ENCODE measurements around the gene HDAC4.

HDAC4 gene

DNA sequence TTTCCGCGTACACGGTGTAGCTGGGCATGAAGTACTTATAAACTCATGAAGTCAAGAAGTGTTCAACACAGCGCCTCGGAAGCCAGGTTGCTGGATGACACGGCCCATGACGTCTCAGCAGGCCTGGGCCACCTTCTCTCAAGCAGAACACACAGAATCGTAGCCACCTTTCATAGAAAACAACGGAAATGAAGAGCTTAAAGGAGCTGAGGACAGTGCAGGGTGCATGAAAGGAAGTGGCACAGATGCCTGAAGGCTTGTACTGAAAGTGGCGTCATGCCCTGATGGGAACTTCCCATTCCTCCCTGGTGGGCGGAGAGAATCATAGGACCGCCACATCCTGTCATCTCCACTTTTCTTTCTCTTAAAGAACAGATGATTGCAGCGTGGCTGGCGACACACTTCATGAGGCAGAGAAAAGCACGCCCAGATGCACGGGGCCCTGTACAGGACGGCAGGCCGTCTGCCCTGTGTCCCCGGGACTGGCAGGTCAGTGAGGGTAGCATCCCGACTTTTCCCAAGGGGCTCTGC is 31.1 kb downstream of the HDAC4 start:
- TF ChIP-seq RAD21 (IDR thresholded peaks at IDR 0.05; ENCODE audit: low read depth) (no peak), EP300 (IDR thresholded peaks at IDR 0.05; ENCODE audit: borderline replicate concordance) (no peak), CEBPB (IDR thresholded peaks at IDR 0.05) (no peak), CREB1 (IDR thresholded peaks at IDR 0.05; ENCODE audit: low read depth) (no peak), FOXM1 (IDR thresholded peaks at IDR 0.05; ENCODE audit: borderline replicate concordance, low read depth) (no peak), TCF12 (IDR thresholded peaks at IDR 0.05; ENCODE audit: low read depth) (no peak), NFIC (IDR thresholded peaks at IDR 0.05) (no peak), ZBTB7A (IDR thresholded peaks at IDR 0.05; ENCODE audit: low read depth) (no peak), YY1 (IDR thresholded peaks at IDR 0.05; ENCODE audit: low read depth) (no peak), TAF1 (IDR thresholded peaks at IDR 0.05; ENCODE audit: low read depth) (no peak), TEAD4 (IDR thresholded peaks at IDR 0.05) (no peak), EGR1 (IDR thresholded peaks at IDR 0.05) (no peak)
- TF ChIP-seq, protein P1, sequence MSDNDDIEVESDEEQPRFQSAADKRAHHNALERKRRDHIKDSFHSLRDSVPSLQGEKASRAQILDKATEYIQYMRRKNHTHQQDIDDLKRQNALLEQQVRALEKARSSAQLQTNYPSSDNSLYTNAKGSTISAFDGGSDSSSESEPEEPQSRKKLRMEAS (IDR thresholded peaks at IDR 0.05) = no peak
- TF ChIP-seq, protein P2, sequence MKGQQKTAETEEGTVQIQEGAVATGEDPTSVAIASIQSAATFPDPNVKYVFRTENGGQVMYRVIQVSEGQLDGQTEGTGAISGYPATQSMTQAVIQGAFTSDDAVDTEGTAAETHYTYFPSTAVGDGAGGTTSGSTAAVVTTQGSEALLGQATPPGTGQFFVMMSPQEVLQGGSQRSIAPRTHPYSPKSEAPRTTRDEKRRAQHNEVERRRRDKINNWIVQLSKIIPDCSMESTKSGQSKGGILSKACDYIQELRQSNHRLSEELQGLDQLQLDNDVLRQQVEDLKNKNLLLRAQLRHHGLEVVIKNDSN (IDR thresholded peaks at IDR 0.05) = no peak
- TF ChIP-seq, protein P3, sequence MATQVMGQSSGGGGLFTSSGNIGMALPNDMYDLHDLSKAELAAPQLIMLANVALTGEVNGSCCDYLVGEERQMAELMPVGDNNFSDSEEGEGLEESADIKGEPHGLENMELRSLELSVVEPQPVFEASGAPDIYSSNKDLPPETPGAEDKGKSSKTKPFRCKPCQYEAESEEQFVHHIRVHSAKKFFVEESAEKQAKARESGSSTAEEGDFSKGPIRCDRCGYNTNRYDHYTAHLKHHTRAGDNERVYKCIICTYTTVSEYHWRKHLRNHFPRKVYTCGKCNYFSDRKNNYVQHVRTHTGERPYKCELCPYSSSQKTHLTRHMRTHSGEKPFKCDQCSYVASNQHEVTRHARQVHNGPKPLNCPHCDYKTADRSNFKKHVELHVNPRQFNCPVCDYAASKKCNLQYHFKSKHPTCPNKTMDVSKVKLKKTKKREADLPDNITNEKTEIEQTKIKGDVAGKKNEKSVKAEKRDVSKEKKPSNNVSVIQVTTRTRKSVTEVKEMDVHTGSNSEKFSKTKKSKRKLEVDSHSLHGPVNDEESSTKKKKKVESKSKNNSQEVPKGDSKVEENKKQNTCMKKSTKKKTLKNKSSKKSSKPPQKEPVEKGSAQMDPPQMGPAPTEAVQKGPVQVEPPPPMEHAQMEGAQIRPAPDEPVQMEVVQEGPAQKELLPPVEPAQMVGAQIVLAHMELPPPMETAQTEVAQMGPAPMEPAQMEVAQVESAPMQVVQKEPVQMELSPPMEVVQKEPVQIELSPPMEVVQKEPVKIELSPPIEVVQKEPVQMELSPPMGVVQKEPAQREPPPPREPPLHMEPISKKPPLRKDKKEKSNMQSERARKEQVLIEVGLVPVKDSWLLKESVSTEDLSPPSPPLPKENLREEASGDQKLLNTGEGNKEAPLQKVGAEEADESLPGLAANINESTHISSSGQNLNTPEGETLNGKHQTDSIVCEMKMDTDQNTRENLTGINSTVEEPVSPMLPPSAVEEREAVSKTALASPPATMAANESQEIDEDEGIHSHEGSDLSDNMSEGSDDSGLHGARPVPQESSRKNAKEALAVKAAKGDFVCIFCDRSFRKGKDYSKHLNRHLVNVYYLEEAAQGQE (IDR thresholded peaks at IDR 0.05; ENCODE audit: low read depth) = no peak

DNA sequence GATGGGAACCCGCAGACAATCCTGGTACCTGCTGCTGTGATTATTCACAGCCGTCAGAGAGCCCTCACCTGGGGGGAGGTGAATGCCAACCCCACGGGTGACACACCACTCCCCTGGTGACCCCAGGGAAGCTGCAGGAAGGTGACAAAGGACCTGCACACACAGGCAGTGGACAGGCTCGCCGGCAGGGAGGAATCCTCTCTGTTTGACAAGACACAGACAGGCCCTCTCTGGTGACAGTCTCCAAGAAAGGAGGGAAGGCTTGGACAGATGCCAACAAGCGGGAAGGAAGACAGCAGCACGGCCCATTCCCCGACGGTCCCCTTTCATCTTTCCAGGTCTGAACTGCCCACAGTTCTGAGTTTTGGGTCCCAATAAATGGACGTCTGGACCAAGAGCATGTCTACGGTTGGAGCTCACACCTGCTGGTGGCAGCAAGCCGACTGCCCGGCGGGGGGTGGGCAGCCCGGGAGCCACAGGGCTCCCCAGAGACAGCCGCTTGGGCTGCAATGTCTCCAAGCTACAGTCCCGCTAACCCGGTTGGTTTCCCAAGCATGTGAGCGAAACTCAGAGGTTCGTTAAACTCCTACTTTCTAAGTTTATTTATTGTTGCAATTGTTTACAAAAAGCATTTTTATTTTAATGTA is 31.8 kb downstream of the HDAC4 start:
- no peak for TF ChIP-seq NFIC (IDR thresholded peaks at IDR 0.05)
- TF ChIP-seq, protein P3 (IDR thresholded peaks at IDR 0.05; ENCODE audit: low read depth) = no peak

DNA sequence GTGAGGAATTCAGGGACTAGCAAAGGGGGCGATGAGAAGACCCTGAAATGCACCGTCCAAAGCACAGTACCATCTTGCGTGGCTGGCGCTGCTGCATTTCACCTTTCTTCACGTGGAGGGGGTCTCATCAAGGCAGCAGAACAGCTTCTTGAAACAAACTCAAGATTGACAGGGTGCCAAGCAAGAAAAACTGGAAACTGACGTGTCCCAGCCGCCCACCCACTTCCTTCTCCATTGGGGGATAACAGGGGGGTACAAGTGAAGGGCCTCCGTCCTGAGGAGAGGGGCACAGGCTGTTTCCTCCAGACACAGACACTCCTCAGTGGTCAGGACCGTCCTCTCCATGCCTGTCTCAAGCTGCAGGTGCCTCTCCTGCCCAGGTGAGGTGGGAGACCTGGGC is 32.5 kb downstream of the HDAC4 start:
- TF ChIP-seq TCF12 (IDR thresholded peaks at IDR 0.05; ENCODE audit: low read depth) = no peak
- no peak for TF ChIP-seq TAF1 (IDR thresholded peaks at IDR 0.05; ENCODE audit: low read depth)
- TF ChIP-seq, protein P2 (IDR thresholded peaks at IDR 0.05) = no peak
- TF ChIP-seq EGR1 (IDR thresholded peaks at IDR 0.05) = no peak
- TF ChIP-seq ZBTB7A (IDR thresholded peaks at IDR 0.05; ENCODE audit: low read depth) = no peak
- TF ChIP-seq, protein P1 (IDR thresholded peaks at IDR 0.05) = no peak
- TF ChIP-seq CEBPB (IDR thresholded peaks at IDR 0.05) = no peak
- no peak for TF ChIP-seq NFIC (IDR thresholded peaks at IDR 0.05)
- no peak for TF ChIP-seq FOXM1 (IDR thresholded peaks at IDR 0.05; ENCODE audit: borderline replicate concordance, low read depth)
- TF ChIP-seq, protein P3 (IDR thresholded peaks at IDR 0.05; ENCODE audit: low read depth) = no peak
- no peak for TF ChIP-seq CREB1 (IDR thresholded peaks at IDR 0.05; ENCODE audit: low read depth)
- TF ChIP-seq TEAD4 (IDR thresholded peaks at IDR 0.05) = no peak
- no peak for TF ChIP-seq EP300 (IDR thresholded peaks at IDR 0.05; ENCODE audit: borderline replicate concordance)
- no peak for TF ChIP-seq RAD21 (IDR thresholded peaks at IDR 0.05; ENCODE audit: low read depth)
- no peak for TF ChIP-seq YY1 (IDR thresholded peaks at IDR 0.05; ENCODE audit: low read depth)

DNA sequence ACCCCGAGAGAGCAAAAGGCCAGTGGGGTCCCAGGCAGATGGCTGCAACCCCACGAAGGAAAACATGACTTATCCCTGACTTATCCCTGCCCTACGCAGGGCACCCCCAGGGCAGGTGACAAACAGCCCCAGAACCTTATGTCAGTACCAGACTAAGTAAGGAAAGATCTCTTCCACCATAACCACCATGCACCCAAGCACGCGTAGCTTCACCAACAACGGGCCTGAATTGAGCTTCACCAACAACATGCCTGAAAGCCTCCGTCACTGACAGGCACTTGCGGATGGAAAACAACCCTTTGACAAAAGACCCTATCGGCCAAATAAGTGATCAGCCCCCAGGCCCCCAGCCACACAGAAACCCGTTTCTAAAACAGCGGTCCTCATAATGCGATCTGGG is 34.1 kb downstream of the HDAC4 start:
- TF ChIP-seq TEAD4 (IDR thresholded peaks at IDR 0.05) = no peak
- TF ChIP-seq TAF1 (IDR thresholded peaks at IDR 0.05; ENCODE audit: low read depth) = no peak
- no peak for TF ChIP-seq NFIC (IDR thresholded peaks at IDR 0.05)
- no peak for TF ChIP-seq ZBTB7A (IDR thresholded peaks at IDR 0.05; ENCODE audit: low read depth)
- no peak for TF ChIP-seq CREB1 (IDR thresholded peaks at IDR 0.05; ENCODE audit: low read depth)
- TF ChIP-seq, protein P3 (IDR thresholded peaks at IDR 0.05; ENCODE audit: low read depth) = no peak
- no peak for TF ChIP-seq CEBPB (IDR thresholded peaks at IDR 0.05)
- TF ChIP-seq TCF12 (IDR thresholded peaks at IDR 0.05; ENCODE audit: low read depth) = no peak
- no peak for TF ChIP-seq YY1 (IDR thresholded peaks at IDR 0.05; ENCODE audit: low read depth)
- no peak for TF ChIP-seq EGR1 (IDR thresholded peaks at IDR 0.05)
- TF ChIP-seq, protein P1 (IDR thresholded peaks at IDR 0.05) = no peak
- TF ChIP-seq FOXM1 (IDR thresholded peaks at IDR 0.05; ENCODE audit: borderline replicate concordance, low read depth) = no peak
- TF ChIP-seq, protein P2 (IDR thresholded peaks at IDR 0.05) = no peak
- TF ChIP-seq EP300 (IDR thresholded peaks at IDR 0.05; ENCODE audit: borderline replicate concordance) = no peak
- no peak for TF ChIP-seq RAD21 (IDR thresholded peaks at IDR 0.05; ENCODE audit: low read depth)

Measured in Ishikawa (cell line).